ENCODE measurements around the gene VWC2. TPM values are rescaled to one million over a fixed set of nuclear protein-coding genes. Genes with fewer than 3 reads are reported as not detected.

VWC2 gene
- total and polyA plus RNA-seq, 8 donors, result under 0.01 to 0.04 (median 0.03) TPM; not detected in 4

- intact Hi-C loops (cut with DNase I), result no loop called here
- DNase-seq (no peak), ATAC-seq (no peak), FAIRE-seq (no peak)
- 85% methylated on average over 1 of the region's 1 CpG for whole genome bisulfite sequencing, 2 donors
- TF ChIP-seq CTCF (IDR thresholded peaks at IDR 0.05), result no peak
- no peaks in the 10 kb centered on the region for H3K36me3 ChIP-seq
- H3K27me3 ChIP-seq, result no peaks in the 10 kb centered on the region
- H3K9me3 ChIP-seq, result no peaks in the 10 kb centered on the region
- H3K4me3 ChIP-seq, result no peak overlapping the region
- H3K27ac ChIP-seq, result no peak overlapping the region
- no peaks in the 10 kb centered on the region for H3K4me1 ChIP-seq
These were observed 6.5 kb upstream of the VWC2 start for GRCh38 chr7:49766966-49767365.

GRCh38 chr7:49767719-49768118 lies 5.7 kb upstream of the VWC2 start:
- ATAC-seq (no peak), DNase-seq (no peak), FAIRE-seq (no peak)
- 87 to 89% methylated on average over 5 of the region's 5 CpGs for WGBS, 2 donors
- Histone ChIP-seq H3K4me1 (no peaks in the 10 kb centered on the region), H3K36me3 (no peaks in the 10 kb centered on the region), H3K9me3 (no peaks in the 10 kb centered on the region), H3K27me3 (no peaks in the 10 kb centered on the region), H3K4me3 (no peak overlapping the region), H3K27ac (no peak overlapping the region)
- no peak for TF ChIP-seq CTCF (IDR thresholded peaks at IDR 0.05)
- intact Hi-C loops (cut with DNase I), result no loop called here

- FAIRE-seq, result no peak
- ATAC-seq, result no peak
- no peak for DNase-seq
- intact Hi-C loops (cut with DNase I), result no loop called here
- Histone ChIP-seq H3K9me3 (no peaks in the 10 kb centered on the region), H3K4me3 (no peak overlapping the region), H3K4me1 (no peaks in the 10 kb centered on the region), H3K27ac (no peak overlapping the region), H3K27me3 (no peaks in the 10 kb centered on the region), H3K36me3 (no peaks in the 10 kb centered on the region)
- WGBS, 2 donors, result 68 to 70% methylated on average over 3 of the region's 3 CpGs
- TF ChIP-seq CTCF (IDR thresholded peaks at IDR 0.05), result no peak
These were observed 5.2 kb upstream of the VWC2 start for GRCh38 chr7:49768254-49768653.

GRCh38 chr7:49768835-49769234 lies 4.6 kb upstream of the VWC2 start:
- FAIRE-seq (no peak), ATAC-seq (no peak), DNase-seq (no peak)
- TF ChIP-seq CTCF (IDR thresholded peaks at IDR 0.05), result no peak
- no peak overlapping the region for H3K27ac ChIP-seq
- H3K36me3 ChIP-seq, result no peaks in the 10 kb centered on the region
- 61 to 79% methylated on average over 3 of the region's 3 CpGs for WGBS, 2 donors
- H3K4me3 ChIP-seq, result no peak overlapping the region
- no peaks in the 10 kb centered on the region for H3K9me3 ChIP-seq
- intact Hi-C loops (cut with DNase I), result no loop called here
- no peaks in the 10 kb centered on the region for H3K4me1 ChIP-seq
- no peaks in the 10 kb centered on the region for H3K27me3 ChIP-seq

GRCh38 chr7:49769285-49769857 lies 4.1 kb upstream of the VWC2 start:
- DNase-seq (no peak), FAIRE-seq (no peak), ATAC-seq (no peak)
- H3K4me3 ChIP-seq, result no peak overlapping the region
- peaks cover 0 to 4% (median 3%) of the 10 kb centered on the region in 3 donors for H3K4me1 ChIP-seq
- no peak overlapping the region for H3K27ac ChIP-seq
- H3K27me3 ChIP-seq, result peaks cover 0 to 2% (median 0%) of the 10 kb centered on the region in 4 donors
- TF ChIP-seq CTCF (IDR thresholded peaks at IDR 0.05), result no peak
- H3K9me3 ChIP-seq, result no peaks in the 10 kb centered on the region
- no peaks in the 10 kb centered on the region for H3K36me3 ChIP-seq
- intact Hi-C loops (cut with DNase I), result no loop called here
